Activated naive CD8-positive, alpha-beta T cell treated with anti-CD3 and anti-CD28 coated beads, Interleukin-2, amount 50 U/mL, for 24 hours (primary cell): Measurements from ENCODE around the gene ZCCHC24.

ENCODE experiments used
- ATAC-seq: fragments of 150-1000 bp; cut with Tn5 transposase; one replicate; pipeline ENCODE4 v1.10.0; 2021
- DNase-seq: peaks from one replicate; pipeline ENCODE4 v3.0.0; 2021
- H3K27ac Mint-ChIP-seq: one replicate; pipeline ENCODE4 v1.8.0; 2021; ENCODE audit warnings: mild to moderate bottlenecking, mixed read lengths
- H3K27me3 Mint-ChIP-seq: one replicate; pipeline ENCODE4 v1.8.0; 2021; ENCODE audit warnings: mixed read lengths
- H3K36me3 Mint-ChIP-seq: one replicate; pipeline ENCODE4 v1.8.0; 2021; ENCODE audit warnings: low read depth, mixed read lengths
- H3K4me1 Mint-ChIP-seq: one replicate; pipeline ENCODE4 v1.8.0; 2021; ENCODE audit warnings: mixed read lengths
- H3K4me3 Mint-ChIP-seq: one replicate; pipeline ENCODE4 v1.8.0; 2021; ENCODE audit warnings: mild to moderate bottlenecking, moderate library complexity, mixed read lengths
- H3K9me3 Mint-ChIP-seq: one replicate; pipeline ENCODE4 v1.8.0; 2021; ENCODE audit warnings: mixed read lengths

The ZCCHC24 gene

GRCh38 chr10:79434223-79434687, 11.2 kb downstream of the ZCCHC24 start:
- H3K27ac Mint-ChIP-seq = peak overlapping the region; percentile 86
- H3K4me3 Mint-ChIP-seq = peak overlapping the region; percentile 17
- DNase-seq (peak; percentile 45), ATAC-seq (peak; percentile 98)
- H3K36me3 Mint-ChIP-seq = no peaks in the 10 kb centered on the region
- H3K4me1 Mint-ChIP-seq = peaks cover 23% of the 10 kb centered on the region
- H3K27me3 Mint-ChIP-seq = peaks cover 8% of the 10 kb centered on the region
- no peaks in the 10 kb centered on the region for H3K9me3 Mint-ChIP-seq

- Mint-ChIP-seq H3K27me3 (peaks cover 8% of the 10 kb centered on the region), H3K9me3 (no peaks in the 10 kb centered on the region), H3K4me3 (no peak overlapping the region), H3K36me3 (no peaks in the 10 kb centered on the region), H3K4me1 (peaks cover 23% of the 10 kb centered on the region), H3K27ac (peak overlapping the region; percentile 86)
- ATAC-seq (no peak), DNase-seq (no peak)
These were observed 11.9 kb downstream of the ZCCHC24 start for GRCh38 chr10:79433324-79434222.

- Mint-ChIP-seq H3K27me3 (peaks cover 5% of the 10 kb centered on the region), H3K36me3 (peaks cover 5% of the 10 kb centered on the region), H3K4me1 (peaks cover 23% of the 10 kb centered on the region), H3K4me3 (no peak overlapping the region), H3K9me3 (peaks cover 6% of the 10 kb centered on the region), H3K27ac (no peak overlapping the region)
- DNase-seq (no peak), ATAC-seq (no peak)
These were observed 13.3 kb downstream of the ZCCHC24 start for GRCh38 chr10:79431891-79432831.

GRCh38 chr10:79431428-79431827, 14.0 kb downstream of the ZCCHC24 start:
- Mint-ChIP-seq H3K4me1 (peaks cover 22% of the 10 kb centered on the region), H3K27ac (no peak overlapping the region), H3K4me3 (no peak overlapping the region), H3K36me3 (peaks cover 5% of the 10 kb centered on the region), H3K9me3 (peaks cover 6% of the 10 kb centered on the region), H3K27me3 (peaks cover 5% of the 10 kb centered on the region)
- ATAC-seq (no peak), DNase-seq (no peak)

- no peak for ATAC-seq
- Mint-ChIP-seq H3K4me3 (no peak overlapping the region), H3K27me3 (no peaks in the 10 kb centered on the region), H3K27ac (no peak overlapping the region), H3K9me3 (peaks cover 6% of the 10 kb centered on the region), H3K4me1 (peaks cover 17% of the 10 kb centered on the region), H3K36me3 (peaks cover 5% of the 10 kb centered on the region)
- DNase-seq = no peak
These were observed 14.5 kb downstream of the ZCCHC24 start for GRCh38 chr10:79430936-79431335.

- Mint-ChIP-seq H3K9me3 (peaks cover 6% of the 10 kb centered on the region), H3K36me3 (peaks cover 5% of the 10 kb centered on the region), H3K4me3 (no peak overlapping the region), H3K4me1 (peaks cover 17% of the 10 kb centered on the region), H3K27me3 (no peaks in the 10 kb centered on the region), H3K27ac (no peak overlapping the region)
- DNase-seq (no peak), ATAC-seq (no peak)
These were observed 15.0 kb downstream of the ZCCHC24 start for GRCh38 chr10:79430325-79430905.

- peaks cover 11% of the 10 kb centered on the region for H3K4me1 Mint-ChIP-seq
- no peak for ATAC-seq
- no peaks in the 10 kb centered on the region for H3K27me3 Mint-ChIP-seq
- peaks cover 6% of the 10 kb centered on the region for H3K9me3 Mint-ChIP-seq
- H3K4me3 Mint-ChIP-seq = no peak overlapping the region
- DNase-seq = no peak
- H3K27ac Mint-ChIP-seq = no peak overlapping the region
- H3K36me3 Mint-ChIP-seq = peaks cover 5% of the 10 kb centered on the region
These were observed 15.7 kb downstream of the ZCCHC24 start for GRCh38 chr10:79429751-79430150.

GRCh38 chr10:79427965-79428364, 17.5 kb downstream of the ZCCHC24 start:
- peaks cover 5% of the 10 kb centered on the region for H3K36me3 Mint-ChIP-seq
- no peak overlapping the region for H3K4me3 Mint-ChIP-seq
- H3K27me3 Mint-ChIP-seq = no peaks in the 10 kb centered on the region
- H3K4me1 Mint-ChIP-seq = no peaks in the 10 kb centered on the region
- no peak overlapping the region for H3K27ac Mint-ChIP-seq
- no peak for ATAC-seq
- peaks cover 6% of the 10 kb centered on the region for H3K9me3 Mint-ChIP-seq
- DNase-seq = no peak

- no peak overlapping the region for H3K4me3 Mint-ChIP-seq
- H3K36me3 Mint-ChIP-seq = peaks cover 5% of the 10 kb centered on the region
- no peak for DNase-seq
- H3K9me3 Mint-ChIP-seq = peaks cover 6% of the 10 kb centered on the region
- no peaks in the 10 kb centered on the region for H3K27me3 Mint-ChIP-seq
- H3K27ac Mint-ChIP-seq = no peak overlapping the region
- ATAC-seq = no peak
- H3K4me1 Mint-ChIP-seq = no peaks in the 10 kb centered on the region
These were observed 20.3 kb downstream of the ZCCHC24 start for GRCh38 chr10:79425074-79425532.

GRCh38 chr10:79424221-79425073, 21.0 kb downstream of the ZCCHC24 start:
- no peak overlapping the region for H3K27ac Mint-ChIP-seq
- H3K27me3 Mint-ChIP-seq = no peaks in the 10 kb centered on the region
- peaks cover 6% of the 10 kb centered on the region for H3K9me3 Mint-ChIP-seq
- no peak overlapping the region for H3K4me3 Mint-ChIP-seq
- ATAC-seq (no peak), DNase-seq (no peak)
- H3K36me3 Mint-ChIP-seq = peaks cover 5% of the 10 kb centered on the region
- H3K4me1 Mint-ChIP-seq = no peaks in the 10 kb centered on the region

- no peaks in the 10 kb centered on the region for H3K27me3 Mint-ChIP-seq
- H3K4me3 Mint-ChIP-seq = no peak overlapping the region
- no peaks in the 10 kb centered on the region for H3K9me3 Mint-ChIP-seq
- H3K36me3 Mint-ChIP-seq = peaks cover under 1% of the 10 kb centered on the region
- DNase-seq (no peak), ATAC-seq (no peak)
- H3K4me1 Mint-ChIP-seq = no peaks in the 10 kb centered on the region
- no peak overlapping the region for H3K27ac Mint-ChIP-seq
These were observed 23.1 kb downstream of the ZCCHC24 start for GRCh38 chr10:79422178-79422892.

- Mint-ChIP-seq H3K36me3 (no peaks in the 10 kb centered on the region), H3K4me1 (no peaks in the 10 kb centered on the region), H3K9me3 (no peaks in the 10 kb centered on the region), H3K4me3 (no peak overlapping the region), H3K27ac (no peak overlapping the region), H3K27me3 (no peaks in the 10 kb centered on the region)
- ATAC-seq (no peak), DNase-seq (no peak)
These were observed 24.3 kb downstream of the ZCCHC24 start for GRCh38 chr10:79420974-79421688.
